ENCODE measurements around the gene SH3GL1.

DNA sequence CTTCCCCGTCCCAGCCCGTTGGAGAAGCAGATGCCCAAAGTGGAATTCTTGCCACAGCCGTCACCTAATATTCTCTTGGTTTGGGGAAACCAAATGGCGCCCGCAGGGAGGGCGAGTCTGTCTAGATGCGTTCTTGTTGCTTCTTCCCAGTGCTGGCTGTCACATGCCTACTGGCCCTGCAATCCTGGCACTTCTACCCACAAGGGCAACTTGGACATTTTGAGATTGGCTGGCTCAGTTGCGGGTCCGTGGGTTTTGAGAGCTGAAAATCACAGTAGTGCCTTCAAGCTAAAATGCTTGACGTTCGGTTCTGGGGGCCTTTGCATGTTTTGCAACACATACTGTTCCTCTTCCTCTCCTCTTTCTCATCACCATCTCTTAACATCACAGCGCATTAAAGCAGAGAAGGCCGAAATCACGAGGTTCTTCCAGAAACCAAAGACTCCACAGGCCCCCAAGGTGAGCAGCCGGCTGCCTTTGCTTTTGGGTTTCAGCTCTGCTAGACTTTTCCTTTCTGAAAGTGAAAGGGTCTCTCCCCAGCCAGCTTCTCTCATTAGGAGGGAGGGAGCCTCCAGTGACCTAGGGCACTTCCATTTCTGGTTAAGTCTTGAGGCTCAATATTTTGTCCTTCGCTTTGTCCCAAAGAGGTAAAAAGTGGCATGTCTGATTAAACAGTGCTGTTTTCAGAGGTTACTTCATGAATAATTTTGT is 23.2 kb upstream of the SH3GL1 start:
- TF ChIP-seq ZFP36 (IDR thresholded peaks at IDR 0.05; ENCODE audit: borderline replicate concordance, partially characterized antibody) = no peak
- no peak for TF ChIP-seq MAFK (IDR thresholded peaks at IDR 0.05; ENCODE audit: partially characterized antibody)
- no peak for TF ChIP-seq POLR2A (IDR thresholded peaks at IDR 0.05; ENCODE audit: low read length)
- TF ChIP-seq, protein P1, sequence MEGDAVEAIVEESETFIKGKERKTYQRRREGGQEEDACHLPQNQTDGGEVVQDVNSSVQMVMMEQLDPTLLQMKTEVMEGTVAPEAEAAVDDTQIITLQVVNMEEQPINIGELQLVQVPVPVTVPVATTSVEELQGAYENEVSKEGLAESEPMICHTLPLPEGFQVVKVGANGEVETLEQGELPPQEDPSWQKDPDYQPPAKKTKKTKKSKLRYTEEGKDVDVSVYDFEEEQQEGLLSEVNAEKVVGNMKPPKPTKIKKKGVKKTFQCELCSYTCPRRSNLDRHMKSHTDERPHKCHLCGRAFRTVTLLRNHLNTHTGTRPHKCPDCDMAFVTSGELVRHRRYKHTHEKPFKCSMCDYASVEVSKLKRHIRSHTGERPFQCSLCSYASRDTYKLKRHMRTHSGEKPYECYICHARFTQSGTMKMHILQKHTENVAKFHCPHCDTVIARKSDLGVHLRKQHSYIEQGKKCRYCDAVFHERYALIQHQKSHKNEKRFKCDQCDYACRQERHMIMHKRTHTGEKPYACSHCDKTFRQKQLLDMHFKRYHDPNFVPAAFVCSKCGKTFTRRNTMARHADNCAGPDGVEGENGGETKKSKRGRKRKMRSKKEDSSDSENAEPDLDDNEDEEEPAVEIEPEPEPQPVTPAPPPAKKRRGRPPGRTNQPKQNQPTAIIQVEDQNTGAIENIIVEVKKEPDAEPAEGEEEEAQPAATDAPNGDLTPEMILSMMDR (IDR thresholded peaks at IDR 0.05) = no peak
